HG03066 (cell line): ENCODE data around the gene ZSCAN30.

Source experiments
- ATAC-seq: cut with Tn5 transposase; IDR thresholded peaks from one replicate; pipeline ENCODE4 v1.9.1; 2021; ENCODE audit warnings: low read depth; ENCODE audit not compliant: unreplicated experiment

Gene ZSCAN30

DNA sequence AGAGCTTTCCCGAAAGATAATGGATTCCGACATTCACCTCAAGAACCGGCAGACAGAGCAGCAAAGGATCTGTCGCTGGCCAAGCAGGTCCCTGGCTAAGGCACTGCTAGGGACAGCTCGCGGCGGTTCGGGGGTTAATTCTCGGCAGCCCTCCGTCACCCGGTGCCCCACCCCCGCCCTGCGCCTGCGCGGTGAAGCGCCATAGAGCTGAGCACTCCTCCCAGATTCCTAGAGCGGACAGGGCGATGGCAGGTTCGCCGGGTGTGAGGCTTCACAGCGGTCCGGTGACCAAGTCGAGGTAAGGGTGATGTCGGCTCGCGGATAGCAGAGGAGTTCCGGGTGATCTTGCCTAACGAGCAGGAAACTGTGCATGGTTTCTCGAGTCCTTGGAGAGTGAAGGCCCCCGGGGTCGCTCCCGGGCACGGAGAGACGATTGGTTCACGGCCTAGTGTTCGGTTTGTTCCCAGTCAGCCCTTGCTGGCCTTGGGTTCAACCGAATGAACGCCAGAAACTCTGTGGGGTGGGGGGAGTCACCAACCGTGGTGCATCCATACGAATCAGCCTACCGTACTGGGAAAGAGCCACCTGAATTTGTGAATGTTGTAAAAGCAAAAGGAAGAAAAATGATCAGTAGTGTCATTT lies at the start of gene ZSCAN30:
ZSCAN30 (minus strand) TSS at position 136 of the 642 bp plus-strand sequence. CDS start 25,877 bp downstream, outside the sequence.
- peak; percentile 90 for ATAC-seq

GRCh38 chr18:35337286-35337685 lies 47.3 kb upstream of the ZSCAN30 start:
- no peak for ATAC-seq

DNA sequence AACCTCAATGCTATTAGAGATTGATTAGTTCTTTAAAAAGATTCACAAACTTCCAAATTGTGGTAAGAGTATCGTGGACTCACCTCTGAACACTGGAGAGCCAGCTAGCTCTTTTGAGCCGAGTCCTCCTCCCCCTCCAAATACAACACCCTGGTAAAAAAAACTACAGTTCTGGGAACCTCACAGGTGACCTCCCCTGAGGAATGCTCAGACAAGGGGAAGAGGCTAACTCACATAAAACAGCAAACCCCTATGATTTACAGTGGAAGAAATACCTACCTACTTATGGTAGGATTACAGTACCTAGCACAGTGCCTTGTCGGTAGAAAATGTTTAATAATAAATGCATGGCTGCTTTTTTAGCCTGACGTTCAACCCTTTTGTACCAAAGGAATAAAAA lies 45.8 kb upstream of the ZSCAN30 start:
- no peak for ATAC-seq

GRCh38 chr18:35334821-35335220 lies 44.8 kb upstream of the ZSCAN30 start:
- no peak for ATAC-seq

DNA sequence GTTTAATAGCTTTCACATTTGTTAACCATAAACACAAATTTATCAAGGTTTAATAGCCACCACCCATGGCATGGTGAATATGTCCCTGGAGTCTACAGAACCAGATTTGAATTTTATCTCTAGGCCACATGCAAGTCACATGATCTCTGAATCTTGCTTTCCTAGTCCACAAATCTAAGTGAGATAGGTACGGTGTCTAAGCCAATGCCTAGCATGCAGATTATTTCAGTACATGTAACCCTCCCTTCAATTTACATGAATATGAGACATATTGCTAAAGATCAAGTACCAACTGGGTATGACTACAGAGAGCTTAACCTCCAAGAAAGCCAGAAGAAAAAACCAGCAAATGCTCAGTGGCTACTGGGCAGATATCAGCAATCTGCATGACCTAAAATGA lies 44.2 kb upstream of the ZSCAN30 start:
- no peak for ATAC-seq

DNA sequence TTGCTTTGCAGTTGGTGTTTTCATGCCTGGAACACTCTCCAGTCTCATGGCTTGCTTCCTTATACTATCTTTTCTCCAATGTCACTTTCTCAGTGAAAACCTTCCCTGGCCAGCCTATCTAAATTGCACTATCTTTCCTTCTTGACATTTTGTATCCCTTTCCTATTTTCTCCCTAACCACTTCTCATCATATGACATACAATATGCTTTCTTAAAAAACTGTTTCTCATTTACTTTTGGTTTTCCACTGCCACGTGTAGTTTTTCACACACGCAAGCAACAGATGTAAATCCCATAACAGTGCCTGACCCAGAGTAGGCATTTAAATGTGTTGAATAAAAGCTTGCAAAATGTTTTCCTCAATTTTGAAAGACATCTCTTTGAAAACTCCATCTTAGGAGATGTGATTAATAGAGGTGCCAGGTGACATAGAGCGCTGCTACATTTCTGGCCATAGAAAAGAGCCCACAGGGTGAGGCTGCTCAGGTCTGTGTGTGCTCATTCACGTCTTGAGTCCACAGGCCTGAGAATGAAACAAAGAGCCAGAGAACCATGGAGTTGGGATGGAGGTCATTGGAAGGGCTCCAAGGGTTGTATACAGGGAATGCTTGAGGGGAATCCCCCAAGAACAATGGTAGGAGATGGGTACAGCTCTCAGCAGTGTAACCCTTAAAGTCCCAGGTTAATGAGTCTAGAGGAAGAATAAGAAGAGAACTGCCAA lies 41.5 kb upstream of the ZSCAN30 start:
- ATAC-seq = no peak

DNA sequence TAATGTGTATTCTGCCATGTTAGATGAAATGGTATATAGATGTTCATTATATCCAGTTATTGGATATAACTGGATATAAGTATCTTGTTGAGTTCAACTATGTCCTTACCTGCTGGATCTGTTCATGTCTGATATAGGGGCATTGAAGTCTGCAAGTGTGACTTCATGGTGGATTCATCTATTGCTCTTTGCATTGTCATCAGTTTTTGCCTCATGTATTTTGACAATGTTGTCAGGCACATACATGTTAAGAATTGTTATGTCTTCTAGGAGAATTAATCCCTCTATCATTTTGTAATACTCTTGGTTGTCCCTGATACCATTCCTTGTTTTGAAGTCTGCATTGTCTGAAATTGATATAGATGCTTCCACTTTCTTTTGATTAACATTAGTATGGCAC lies 38.8 kb upstream of the ZSCAN30 start:
- ATAC-seq = no peak

- ATAC-seq = no peak
These were observed 36.8 kb upstream of the ZSCAN30 start for GRCh38 chr18:35326695-35327387.

GRCh38 chr18:35324926-35325655 lies 35.1 kb upstream of the ZSCAN30 start:
- no peak for ATAC-seq

DNA sequence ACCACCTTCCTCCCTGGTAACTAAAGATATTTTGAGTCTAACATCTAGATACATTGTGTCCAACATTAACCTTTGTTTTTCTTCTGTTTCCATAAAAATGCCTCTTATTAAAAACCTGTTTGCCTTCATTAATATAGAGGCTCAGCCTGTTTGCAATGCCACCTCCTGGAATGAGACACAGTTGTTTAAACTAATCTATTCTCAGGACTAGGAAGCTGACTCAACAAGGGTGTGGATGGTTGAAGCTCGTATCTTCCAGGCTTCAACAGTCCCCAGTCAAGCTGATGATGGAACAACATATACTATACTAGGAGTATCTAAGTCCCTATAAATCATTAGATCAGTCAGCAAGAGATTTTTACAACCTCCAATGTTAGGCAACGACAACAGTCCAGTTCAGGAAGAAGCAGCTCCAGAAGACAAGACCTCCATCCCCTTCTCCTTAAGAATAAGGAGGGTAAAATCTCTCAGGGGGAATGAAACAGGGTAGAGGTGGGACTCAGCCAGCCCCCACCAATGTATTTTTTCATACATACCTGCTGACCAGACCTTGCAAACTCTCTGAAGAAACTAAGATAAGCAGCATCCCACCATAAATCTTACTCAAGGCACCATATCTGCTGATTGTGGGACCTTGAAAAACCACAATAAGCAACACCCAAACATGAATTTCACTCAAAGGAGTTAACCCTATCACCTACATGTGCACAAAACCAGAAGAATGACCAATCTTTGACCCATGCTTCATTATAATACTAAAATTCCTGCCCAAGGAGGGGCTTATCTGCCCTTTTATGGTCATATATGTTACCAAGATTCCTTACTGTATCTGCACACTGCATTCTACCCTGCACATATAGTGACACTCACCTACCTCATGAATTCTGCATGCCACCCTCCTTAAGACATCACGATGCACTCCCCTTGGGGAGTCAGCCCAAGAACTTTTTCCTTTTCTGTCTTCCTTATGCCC lies 32.7 kb upstream of the ZSCAN30 start:
- no peak for ATAC-seq

DNA sequence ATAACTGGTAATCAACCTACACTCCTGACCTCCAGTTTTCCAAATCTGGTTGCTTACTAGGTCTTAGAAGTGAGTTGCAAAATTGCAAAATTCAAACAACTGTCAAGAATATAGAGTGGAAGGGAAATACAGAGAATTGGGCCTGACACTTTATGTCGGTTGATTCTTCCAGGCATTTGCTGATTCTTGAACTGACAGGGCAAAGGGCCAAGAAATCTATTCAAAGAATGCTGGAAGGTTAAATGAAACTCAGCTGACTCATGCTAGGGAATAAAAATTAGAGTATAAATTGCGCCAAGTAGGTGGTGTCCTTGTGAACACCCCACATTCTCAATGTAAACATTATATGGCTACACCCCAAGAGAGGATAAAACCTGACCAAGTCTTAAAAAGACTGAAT lies 21.5 kb upstream of the ZSCAN30 start:
- no peak for ATAC-seq

DNA sequence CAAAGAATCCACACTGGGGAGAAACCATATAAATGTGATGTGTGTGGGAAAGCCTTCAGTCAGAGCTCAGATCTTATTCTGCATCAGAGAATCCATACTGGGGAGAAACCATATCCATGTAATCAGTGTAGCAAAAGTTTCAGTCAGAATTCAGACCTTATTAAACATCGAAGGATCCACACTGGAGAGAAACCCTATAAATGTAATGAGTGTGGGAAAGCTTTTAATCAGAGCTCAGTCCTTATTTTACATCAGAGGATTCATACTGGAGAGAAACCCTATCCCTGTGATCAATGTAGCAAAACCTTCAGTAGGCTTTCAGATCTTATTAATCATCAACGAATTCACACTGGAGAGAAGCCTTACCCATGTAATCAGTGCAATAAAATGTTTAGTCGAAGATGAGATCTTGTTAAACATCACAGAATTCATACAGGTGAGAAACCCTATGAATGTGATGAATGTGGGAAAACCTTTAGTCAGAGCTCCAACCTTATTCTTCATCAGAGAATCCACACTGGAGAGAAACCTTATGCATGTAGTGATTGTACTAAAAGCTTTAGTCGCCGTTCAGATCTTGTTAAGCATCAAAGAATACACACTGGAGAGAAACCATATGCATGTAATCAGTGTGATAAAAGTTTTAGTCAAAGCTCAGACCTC lies 16.7 kb upstream of the ZSCAN30 start:
- ATAC-seq = no peak

GRCh38 chr18:35303610-35304009 lies 13.6 kb upstream of the ZSCAN30 start:
- no peak for ATAC-seq

GRCh38 chr18:35296060-35296459 lies 6.0 kb upstream of the ZSCAN30 start:
- no peak for ATAC-seq

DNA sequence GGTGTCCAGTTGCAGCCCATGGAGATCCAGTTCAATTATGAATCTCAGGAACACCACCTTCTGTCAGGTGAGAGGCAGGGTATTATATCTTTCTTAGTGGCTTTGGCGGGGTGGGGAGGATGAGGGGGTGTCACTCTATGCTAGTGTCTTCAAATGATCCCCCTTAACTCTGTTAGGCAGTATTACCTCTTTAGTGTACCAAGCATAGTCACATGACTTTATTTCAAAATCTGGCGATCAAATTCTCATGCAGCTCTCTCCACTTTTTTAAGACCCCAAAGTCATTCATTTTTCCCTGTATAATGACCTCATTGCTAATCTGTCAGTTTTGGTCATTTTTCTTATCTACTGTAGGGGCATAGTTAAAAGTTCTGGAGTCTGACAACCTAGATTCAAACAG lies 1.1 kb upstream of the ZSCAN30 start:
- no peak for ATAC-seq

DNA sequence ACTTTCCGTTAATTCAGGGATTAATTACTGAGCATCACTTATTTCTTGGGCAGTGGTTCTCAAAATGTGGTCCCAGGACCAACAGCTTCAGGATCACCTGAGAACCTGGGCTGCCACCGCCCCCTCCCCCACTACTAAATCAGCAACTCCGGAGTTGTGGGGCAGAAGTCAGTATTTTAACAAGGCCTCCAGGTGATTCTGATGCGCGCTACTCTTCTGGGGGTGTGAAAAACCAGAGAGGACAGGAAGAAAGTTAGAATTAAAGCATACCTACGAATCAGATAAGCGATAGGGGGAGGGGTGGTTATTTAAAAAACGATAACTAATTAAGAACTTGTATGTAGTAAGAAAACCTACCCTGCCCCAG lies 319 bp downstream of the ZSCAN30 start:
- peak; percentile 30 for ATAC-seq

- peak; percentile 4 for ATAC-seq
These were observed 736 bp downstream of the ZSCAN30 start for GRCh38 chr18:35289293-35289692.

- ATAC-seq = no peak
These were observed 5.2 kb downstream of the ZSCAN30 start for GRCh38 chr18:35284841-35285240.
